Glutamatergic neuron (in vitro differentiated cells): Measurements from ENCODE around the gene ADGRG2. TPM values are rescaled to one million over a fixed set of nuclear protein-coding genes. Genes with fewer than 3 reads are reported as not detected.
"Not testable (repeated sequence)": the region's sequence is repeated elsewhere in the genome, so short reads cannot be mapped to it uniquely, and the experiment has no call there.

Experiments
- DNase-seq: peaks from one replicate; pipeline ENCODE4 v3.0.0; 2022
- H3K27ac Mint-ChIP-seq: one replicate; pipeline ENCODE4 v1.8.0; 2020; ENCODE audit warnings: mild to moderate bottlenecking, mixed read lengths, inconsistent platforms; ENCODE audit not compliant: unreplicated experiment
- H3K27me3 Mint-ChIP-seq: one replicate; pipeline ENCODE4 v1.8.0; 2020; ENCODE audit warnings: mild to moderate bottlenecking, moderate library complexity, mixed read lengths, inconsistent platforms; ENCODE audit not compliant: unreplicated experiment
- H3K36me3 Mint-ChIP-seq: one replicate; pipeline ENCODE4 v1.8.0; 2020; ENCODE audit warnings: mild to moderate bottlenecking, mixed read lengths, inconsistent platforms; ENCODE audit not compliant: unreplicated experiment
- H3K4me1 Mint-ChIP-seq: one replicate; pipeline ENCODE4 v1.8.0; 2020; ENCODE audit warnings: mild to moderate bottlenecking, low read depth, mixed read lengths, inconsistent platforms; ENCODE audit not compliant: unreplicated experiment
- H3K4me3 Mint-ChIP-seq: one replicate; pipeline ENCODE4 v1.8.0; 2020; ENCODE audit warnings: mild to moderate bottlenecking, mixed read lengths, inconsistent platforms; ENCODE audit not compliant: unreplicated experiment
- H3K9me3 Mint-ChIP-seq: one replicate; pipeline ENCODE4 v1.8.0; 2020; ENCODE audit warnings: mild to moderate bottlenecking, moderate library complexity, mixed read lengths, inconsistent platforms; ENCODE audit not compliant: unreplicated experiment
- total RNA-seq: library from RNA; stranded (reverse); fragmentation: NEBNext Ultra II Directional; extraction: Animal tissue kit (Norgen Biotek cat#: 25700); gene quantifications from one replicate; pipeline ENCODE4 v1.2.1, GENCODE V29; 2021; ENCODE audit not compliant: unreplicated experiment
- TF ChIP-seq, protein P1 (sequence below): fragments of 200-600 bp; sonication (generic); IDR thresholded peaks from one replicate; pipeline ENCODE4 v1.5.0; 2021; ENCODE audit not compliant: partially characterized antibody, unreplicated experiment

ADGRG2 gene
- total RNA-seq, 1 donor from 2014 or later: 0.39 TPM

DNA sequence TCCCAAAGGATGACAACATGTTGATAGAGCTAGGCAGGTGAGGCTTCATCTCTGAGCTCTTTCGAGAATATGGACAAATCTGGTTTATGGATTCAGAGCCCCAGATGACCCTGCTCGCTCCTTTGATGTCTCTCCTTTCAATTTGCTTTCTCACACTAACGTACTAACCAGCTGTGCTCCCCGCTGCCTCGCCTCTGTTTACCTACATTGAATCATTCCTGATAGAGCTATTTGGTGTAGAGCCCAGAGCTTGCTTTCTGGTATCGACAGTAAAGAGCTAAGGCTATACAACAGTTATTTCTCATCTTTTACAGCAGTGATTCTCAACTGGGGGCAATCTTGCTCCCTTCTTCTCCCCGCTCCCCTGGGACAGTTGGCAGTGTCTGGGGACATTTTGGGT lies 129.4 kb downstream of the ADGRG2 start:
- H3K27me3 Mint-ChIP-seq: no peaks in the 10 kb centered on the region
- no peak overlapping the region for H3K27ac Mint-ChIP-seq
- DNase-seq: no peak
- H3K36me3 Mint-ChIP-seq: no peaks in the 10 kb centered on the region
- no peaks in the 10 kb centered on the region for H3K9me3 Mint-ChIP-seq
- no peak overlapping the region for H3K4me3 Mint-ChIP-seq
- H3K4me1 Mint-ChIP-seq: no peaks in the 10 kb centered on the region
- TF ChIP-seq, protein P1, sequence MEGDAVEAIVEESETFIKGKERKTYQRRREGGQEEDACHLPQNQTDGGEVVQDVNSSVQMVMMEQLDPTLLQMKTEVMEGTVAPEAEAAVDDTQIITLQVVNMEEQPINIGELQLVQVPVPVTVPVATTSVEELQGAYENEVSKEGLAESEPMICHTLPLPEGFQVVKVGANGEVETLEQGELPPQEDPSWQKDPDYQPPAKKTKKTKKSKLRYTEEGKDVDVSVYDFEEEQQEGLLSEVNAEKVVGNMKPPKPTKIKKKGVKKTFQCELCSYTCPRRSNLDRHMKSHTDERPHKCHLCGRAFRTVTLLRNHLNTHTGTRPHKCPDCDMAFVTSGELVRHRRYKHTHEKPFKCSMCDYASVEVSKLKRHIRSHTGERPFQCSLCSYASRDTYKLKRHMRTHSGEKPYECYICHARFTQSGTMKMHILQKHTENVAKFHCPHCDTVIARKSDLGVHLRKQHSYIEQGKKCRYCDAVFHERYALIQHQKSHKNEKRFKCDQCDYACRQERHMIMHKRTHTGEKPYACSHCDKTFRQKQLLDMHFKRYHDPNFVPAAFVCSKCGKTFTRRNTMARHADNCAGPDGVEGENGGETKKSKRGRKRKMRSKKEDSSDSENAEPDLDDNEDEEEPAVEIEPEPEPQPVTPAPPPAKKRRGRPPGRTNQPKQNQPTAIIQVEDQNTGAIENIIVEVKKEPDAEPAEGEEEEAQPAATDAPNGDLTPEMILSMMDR: no peak

DNA sequence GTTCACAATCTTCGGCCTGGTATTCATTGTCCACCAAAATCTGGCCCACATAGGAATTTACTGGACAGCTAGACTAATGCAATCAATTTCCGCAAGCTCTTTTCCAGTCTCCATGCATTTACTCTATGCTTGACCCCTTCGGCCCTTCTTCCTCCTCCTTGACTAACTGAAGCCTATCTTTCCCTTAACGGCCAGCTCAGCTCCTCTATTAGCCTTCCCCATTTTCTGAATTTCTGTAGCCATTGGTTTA lies 137.2 kb downstream of the ADGRG2 start:
- H3K9me3 Mint-ChIP-seq: peaks cover 4% of the 10 kb centered on the region
- H3K27me3 Mint-ChIP-seq: peaks cover 2% of the 10 kb centered on the region
- no peaks in the 10 kb centered on the region for H3K4me1 Mint-ChIP-seq
- DNase-seq: no peak
- no peaks in the 10 kb centered on the region for H3K36me3 Mint-ChIP-seq
- no peak overlapping the region for H3K27ac Mint-ChIP-seq
- H3K4me3 Mint-ChIP-seq: peak overlapping the region; percentile 80
- TF ChIP-seq, protein P1: no peak

DNA sequence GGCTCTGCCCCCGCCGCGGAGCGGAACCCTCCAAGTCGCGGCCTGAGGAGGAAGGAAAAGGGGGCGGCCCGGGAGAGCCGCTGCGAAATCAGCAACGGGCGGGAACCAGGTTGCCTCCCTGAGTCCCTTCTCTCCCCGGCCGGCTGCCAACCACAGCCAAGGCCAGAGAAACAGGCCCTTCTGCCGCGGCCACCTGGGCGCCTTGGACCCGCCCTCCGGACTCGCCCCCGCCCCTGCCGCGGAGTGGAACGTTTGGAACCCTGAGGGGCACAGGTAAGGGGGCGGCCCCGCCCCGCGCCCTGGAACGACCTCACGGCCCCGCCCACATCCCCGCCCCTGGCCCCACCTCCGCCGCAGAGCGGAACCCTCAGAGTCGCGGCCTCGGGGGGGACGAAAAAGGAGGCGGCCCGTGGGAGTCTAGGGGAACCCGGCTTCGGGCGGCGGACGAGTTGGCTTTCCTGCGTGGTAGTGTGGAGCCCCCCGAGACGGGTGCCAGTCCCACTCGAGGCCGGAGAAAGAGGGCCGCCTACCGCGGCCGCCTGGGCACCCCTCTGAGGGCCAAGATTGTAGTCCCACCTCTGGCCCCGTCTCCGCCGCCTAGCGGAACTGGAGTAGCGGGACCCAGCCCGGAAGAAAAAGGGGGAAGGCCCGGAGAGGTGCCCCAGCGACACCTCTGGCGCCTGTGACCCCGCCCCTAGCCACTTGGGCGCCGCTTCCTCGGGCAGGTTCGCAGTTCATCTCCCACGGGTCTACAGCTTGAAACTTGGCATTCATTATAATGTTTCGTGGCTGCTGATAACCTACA lies 137.7 kb downstream of the ADGRG2 start:
- H3K4me3 Mint-ChIP-seq: peak overlapping the region; percentile 80
- no peak overlapping the region for H3K27ac Mint-ChIP-seq
- H3K36me3 Mint-ChIP-seq: no peaks in the 10 kb centered on the region
- peaks cover 2% of the 10 kb centered on the region for H3K27me3 Mint-ChIP-seq
- peak; percentile 75 for DNase-seq
- TF ChIP-seq, protein P1: peak; percentile 62
- H3K9me3 Mint-ChIP-seq: peaks cover 4% of the 10 kb centered on the region
- H3K4me1 Mint-ChIP-seq: no peaks in the 10 kb centered on the region

DNA sequence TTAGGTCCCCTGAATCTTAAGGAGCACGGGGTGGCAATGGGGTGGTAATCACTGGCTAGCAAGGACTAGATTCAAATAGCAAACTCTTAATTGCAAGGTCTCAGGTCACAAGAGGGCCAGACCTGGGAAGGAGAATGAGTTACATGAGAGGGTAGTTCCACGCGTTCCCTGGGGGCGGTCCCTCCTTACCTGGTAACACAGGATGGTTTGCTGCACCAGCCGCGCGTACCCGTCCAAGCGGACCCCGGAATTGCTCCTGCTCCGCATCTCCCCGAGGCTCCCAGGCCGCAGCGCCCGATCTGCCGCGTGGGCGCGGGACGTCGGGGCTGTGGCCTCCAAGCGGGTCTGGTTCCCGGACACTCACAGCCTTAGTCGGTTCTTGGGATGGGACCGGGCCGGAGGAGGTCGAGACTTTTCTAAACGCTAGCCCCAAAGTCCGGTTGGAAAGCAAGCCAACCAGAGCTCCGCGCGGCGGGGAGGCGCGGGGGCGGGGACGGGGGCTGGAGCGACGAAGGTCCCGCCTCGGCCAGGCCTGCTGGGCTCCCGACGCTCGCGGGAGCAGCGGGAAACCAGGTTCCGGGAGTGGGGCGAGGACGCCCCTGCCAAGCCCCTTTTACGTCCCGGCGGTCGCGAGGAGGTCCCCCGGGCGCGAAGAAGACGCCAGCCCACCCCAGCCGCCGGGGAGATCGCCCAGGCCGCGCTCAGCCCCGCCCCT lies 138.4 kb downstream of the ADGRG2 start, which contains the start of gene PHKA2:
Gene PHKA2, minus strand, starts transcription at position 449 of the 715 bp plus-strand sequence. Its CDS starts 182 bp downstream, at position 267.
- H3K4me3 Mint-ChIP-seq: peak within 1 kb of the TSS; percentile 80
- H3K27ac Mint-ChIP-seq: no peak within 1 kb of the TSS
- peaks cover 2% of the 10 kb centered on the region for H3K27me3 Mint-ChIP-seq
- no peaks in the 10 kb centered on the region for H3K36me3 Mint-ChIP-seq
- H3K4me1 Mint-ChIP-seq: no peaks in the 10 kb centered on the region
- H3K9me3 Mint-ChIP-seq: peaks cover 4% of the 10 kb centered on the region
- TF ChIP-seq, protein P1: no peak
- peak; percentile 31 for DNase-seq

DNA sequence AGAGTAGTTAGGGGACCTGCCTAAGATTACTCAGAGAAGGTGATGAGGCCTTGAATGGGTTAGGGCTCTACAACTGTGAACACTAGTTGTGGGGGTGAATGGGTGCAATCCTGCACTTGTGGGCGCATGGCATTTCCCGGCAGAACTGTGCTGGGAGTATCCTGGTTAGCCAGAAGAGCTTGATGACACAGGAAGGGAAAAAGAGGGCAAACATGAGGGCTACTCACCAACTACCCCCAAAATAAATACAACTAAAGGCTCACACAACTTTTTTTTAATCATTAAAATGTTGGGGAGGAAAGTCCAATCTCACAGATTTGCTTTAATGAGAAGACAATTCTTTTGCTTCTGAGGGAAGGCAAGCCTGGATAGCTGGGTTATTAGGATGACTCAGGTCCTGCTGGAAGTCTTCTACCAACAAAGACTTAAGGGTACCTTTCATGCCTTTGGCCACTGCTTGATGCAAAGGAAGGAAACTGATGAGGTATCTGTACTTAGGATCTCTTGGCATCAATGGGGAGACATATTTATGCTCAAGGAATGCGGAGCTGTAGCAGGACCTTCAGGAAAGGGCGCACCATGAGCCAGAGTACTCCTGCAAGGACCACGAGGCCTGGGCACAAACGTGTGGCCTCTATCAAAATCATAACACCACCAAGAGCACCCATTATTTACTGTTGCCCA lies 141.0 kb downstream of the ADGRG2 start:
- Mint-ChIP-seq H3K4me3 (no peak overlapping the region), H3K27me3 (peaks cover 2% of the 10 kb centered on the region), H3K27ac (no peak overlapping the region), H3K4me1 (no peaks in the 10 kb centered on the region), H3K9me3 (peaks cover 4% of the 10 kb centered on the region), H3K36me3 (no peaks in the 10 kb centered on the region)
- TF ChIP-seq, protein P1: no peak
- DNase-seq: no peak

DNA sequence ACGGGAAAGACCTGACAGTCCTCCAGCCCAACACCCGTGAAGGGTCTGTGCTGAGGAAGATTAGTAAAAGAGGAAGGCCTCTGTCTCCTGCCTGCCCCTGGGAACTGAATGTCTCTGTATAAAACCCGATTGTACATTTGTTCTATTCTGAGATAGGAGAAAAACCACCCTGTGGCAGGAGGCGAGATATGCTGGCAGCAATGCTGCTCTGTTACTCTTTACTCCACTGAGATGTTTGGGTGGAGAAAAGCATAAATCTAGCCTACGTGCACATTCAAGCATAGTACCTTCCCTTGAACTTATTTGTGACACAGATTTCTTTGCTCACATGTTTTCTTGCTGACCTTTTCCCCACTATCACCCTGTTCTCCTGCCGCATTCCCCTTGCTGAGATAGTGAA lies 142.0 kb downstream of the ADGRG2 start:
- not testable (repeated sequence) for H3K36me3 Mint-ChIP-seq

More for the DNA sequence above, 142.0 kb downstream of the ADGRG2 start:
- not testable (repeated sequence) for H3K4me3 Mint-ChIP-seq, H3K9me3 Mint-ChIP-seq, H3K4me1 Mint-ChIP-seq, H3K27ac Mint-ChIP-seq, H3K27me3 Mint-ChIP-seq, DNase-seq
